Measurements from ENCODE around the gene FNDC7.

FNDC7 gene

GRCh38 chr1:108729481-108729880 lies 16.8 kb downstream of the FNDC7 start:
- peaks cover 2% of the 10 kb centered on the region for H3K27me3 ChIP-seq (ENCODE audit: insufficient read depth, poor library complexity, severe bottlenecking)
- no peak for DNase-seq (ENCODE audit: low read depth in 1 of 2, low spot score in 1 of 2)
- H3K4me3 ChIP-seq (replicated peaks; ENCODE audit: insufficient read depth, low read length) = no peak overlapping the region
- H3K27ac ChIP-seq (replicated peaks) = no peak overlapping the region
- TF ChIP-seq GABPA (IDR thresholded peaks at IDR 0.05; ENCODE audit: low read depth) (no peak), POLR2AphosphoS5 (IDR thresholded peaks at IDR 0.05; ENCODE audit: low read depth) (no peak), CTCF (IDR thresholded peaks at IDR 0.05; ENCODE audit: insufficient read depth, low read length) (no peak), SPI1 (IDR thresholded peaks at IDR 0.05; ENCODE audit: borderline replicate concordance, low read depth) (no peak), REST (IDR thresholded peaks at IDR 0.05; ENCODE audit: insufficient replicate concordance, low read depth) (no peak)

- peaks cover 2% of the 10 kb centered on the region for H3K27me3 ChIP-seq (ENCODE audit: insufficient read depth, poor library complexity, severe bottlenecking)
- no peak overlapping the region for H3K27ac ChIP-seq (replicated peaks)
- H3K4me3 ChIP-seq (replicated peaks; ENCODE audit: insufficient read depth, low read length) = no peak overlapping the region
- DNase-seq (ENCODE audit: low read depth in 1 of 2, low spot score in 1 of 2) = no peak
- no peak for TF ChIP-seq CTCF (IDR thresholded peaks at IDR 0.05; ENCODE audit: insufficient read depth, low read length)
- TF ChIP-seq POLR2AphosphoS5 (IDR thresholded peaks at IDR 0.05; ENCODE audit: low read depth) = no peak
- TF ChIP-seq SPI1 (IDR thresholded peaks at IDR 0.05; ENCODE audit: borderline replicate concordance, low read depth) = no peak
- no peak for TF ChIP-seq GABPA (IDR thresholded peaks at IDR 0.05; ENCODE audit: low read depth)
- no peak for TF ChIP-seq REST (IDR thresholded peaks at IDR 0.05; ENCODE audit: insufficient replicate concordance, low read depth)
Observed at GRCh38 chr1:108732398-108732797, 19.7 kb downstream of the FNDC7 start.

GRCh38 chr1:108734171-108734865 lies 21.6 kb downstream of the FNDC7 start:
- H3K27me3 ChIP-seq (ENCODE audit: insufficient read depth, poor library complexity, severe bottlenecking) = peaks cover 2% of the 10 kb centered on the region
- no peak for DNase-seq (ENCODE audit: low read depth in 1 of 2, low spot score in 1 of 2)
- no peak for TF ChIP-seq CTCF (IDR thresholded peaks at IDR 0.05; ENCODE audit: insufficient read depth, low read length)
- TF ChIP-seq POLR2AphosphoS5 (IDR thresholded peaks at IDR 0.05; ENCODE audit: low read depth) = no peak
- TF ChIP-seq REST (IDR thresholded peaks at IDR 0.05; ENCODE audit: insufficient replicate concordance, low read depth) = no peak
- no peak for TF ChIP-seq SPI1 (IDR thresholded peaks at IDR 0.05; ENCODE audit: borderline replicate concordance, low read depth)
- no peak for TF ChIP-seq GABPA (IDR thresholded peaks at IDR 0.05; ENCODE audit: low read depth)
- H3K4me3 ChIP-seq (replicated peaks; ENCODE audit: insufficient read depth, low read length) = no peak overlapping the region
- no peak overlapping the region for H3K27ac ChIP-seq (replicated peaks)

Measured in HL-60 (cell line).